K562 (cell line): Measurements from ENCODE around the gene MSI1. TPM values are rescaled to one million over a fixed set of nuclear protein-coding genes. Genes with fewer than 3 reads are reported as not detected.
A peak's percentile ranks its signal among the peaks of the same experiment; 100 is the strongest.

Source experiments
- ATAC-seq: fragments of 200-7000 bp; cut with Tn5 transposase; 3 replicates; pipeline ENCODE4 v1.9.1; 2020; ENCODE audit warnings: moderate library complexity
- BruUV-seq: library from RNA; stranded (reverse); fragments of 400-500 nt; replicated peaks from 2 replicates; lab custom pipeline; 2021; lab: Mats Ljungman, UMichigan
- CTCF ChIA-PET: fragments of 300-600 bp; formaldehyde crosslinking; extraction: SDS; loops from one replicate; lab custom pipeline; 2021; ENCODE audit warnings: low intra/inter-chr PET ratio; lab: Yijun Ruan, JAX
- POLR2A ChIA-PET: fragments of 300-600, 350-650 bp; sonication (Branson Sonifier 250); formaldehyde crosslinking; extraction: SDS; loops from one replicate; lab custom pipeline; 2021; ENCODE audit warnings: antibody characterized with exemption, inconsistent platforms; lab: Yijun Ruan, JAX
- DNase-seq, 4 experiments: peaks; one replicate each; pipeline versions ENCODE4 v3.0.0 to v3.0.0-alpha.2; 2011 to 2018; ENCODE audit warnings: low spot score in 3 of 4, mixed read lengths in 3 of 4; ENCODE audit errors: extremely low read depth in 1 of 4
- FAIRE-seq: peaks from 2 replicates; lab custom pipeline; 2011; peaks lifted over from hg19 to GRCh38; lab: Jason Lieb, UNC
- H2AFZ ChIP-seq: 2 replicates; pipeline ENCODE4 v1.6.0; 2011; ENCODE audit warnings: low read depth, low read length, control low read depth, inconsistent platforms
- H3K27ac ChIP-seq: fragments of 200-600 bp; 3 replicates; pipeline ENCODE4 v1.8.0; 2011; ENCODE audit warnings: low read depth, mild to moderate bottlenecking, control low read depth, inconsistent platforms, low read length, moderate library complexity, mixed read lengths; ENCODE audit errors: extremely low read depth
- H3K27me3 ChIP-seq, 2 experiments: fragments of 300-600 bp in 1 of 2; 2 replicates in 1 of 2; 3 replicates in 1 of 2; pipeline versions ENCODE4 v1.6.0 to v1.8.0; 2011; ENCODE audit warnings: inconsistent platforms in 2 of 2, low read length in 2 of 2, mild to moderate bottlenecking in 1 of 2, mixed read lengths in 1 of 2, moderate library complexity in 1 of 2; ENCODE audit not compliant: control insufficient read depth in 2 of 2, insufficient read depth in 2 of 2
- H3K36me3 ChIP-seq: fragments of 300-600 bp; 3 replicates; pipeline ENCODE4 v1.8.0; 2011; ENCODE audit warnings: mild to moderate bottlenecking, low read length, inconsistent platforms; ENCODE audit not compliant: control insufficient read depth, insufficient read depth
- H3K4me1 ChIP-seq, 2 experiments: fragments of 200-600 bp in 1 of 2; replicated peaks in 1 of 2; 2 replicates in 1 of 2; 3 replicates in 1 of 2; pipeline versions ENCODE4 v1.5.1 to v1.8.0; 2011; ENCODE audit warnings: inconsistent platforms in 2 of 2, low read length in 2 of 2, mild to moderate bottlenecking in 1 of 2, mixed read lengths in 1 of 2, moderate library complexity in 1 of 2; ENCODE audit not compliant: control insufficient read depth in 2 of 2, insufficient read depth in 2 of 2
- H3K4me2 ChIP-seq: 2 replicates; pipeline ENCODE4 v1.6.1; 2011; ENCODE audit warnings: low read length, control low read depth, inconsistent platforms, mixed read lengths; ENCODE audit not compliant: insufficient read depth
- H3K4me3 ChIP-seq: fragments of 200-600 bp; sonication (generic), shearing (Covaris generic); 2 replicates; pipeline ENCODE4 v1.5.1; 2016; ENCODE audit warnings: control low read depth, inconsistent platforms
- H3K79me2 ChIP-seq: fragments of 200-600 bp; 3 replicates; pipeline ENCODE4 v1.8.0; 2011; ENCODE audit warnings: low read length, inconsistent platforms; ENCODE audit not compliant: control insufficient read depth, insufficient read depth
- H3K9ac ChIP-seq, 2 experiments: 2 replicates each; pipeline versions ENCODE4 v1.6.0 to v1.6.1; 2011; ENCODE audit warnings: low read depth in 2 of 2, low read length in 2 of 2, control low read depth in 1 of 2, inconsistent platforms in 1 of 2, mild to moderate bottlenecking in 1 of 2, mixed read lengths in 1 of 2; ENCODE audit not compliant: insufficient read depth in 1 of 2
- H3K9me1 ChIP-seq: one replicate; pipeline ENCODE4 v1.6.0; 2011; ENCODE audit warnings: inconsistent platforms, mild to moderate bottlenecking, low read length, moderate library complexity; ENCODE audit not compliant: control insufficient read depth, insufficient read depth
- H3K9me3 ChIP-seq: replicated peaks from 2 replicates; pipeline ENCODE4 v1.5.1; 2011; ENCODE audit warnings: low read depth, low read length, inconsistent platforms; ENCODE audit not compliant: control insufficient read depth, insufficient read depth
- H4K20me1 ChIP-seq: replicated peaks from 2 replicates; pipeline ENCODE4 v1.6.1; 2011; ENCODE audit warnings: low read length, inconsistent platforms, mixed read lengths; ENCODE audit not compliant: control insufficient read depth, insufficient read depth
- CBFA2T2 ChIP-seq: fragments of 450-650 bp; conservative IDR thresholded peaks from 2 replicates; pipeline ENCODE4 v1.6.1; 2017; ENCODE audit warnings: mild to moderate bottlenecking
- CBFB ChIP-seq: sonication (generic); formaldehyde crosslinking; IDR thresholded peaks from 2 replicates; pipeline ENCODE4 v1.4.0; 2020; ENCODE audit warnings: mild to moderate bottlenecking, missing genetic modification reagents
- CUX1 ChIP-seq: fragments of 200-800 bp; sonication (Bioruptor generic); IDR thresholded peaks from 2 replicates; pipeline ENCODE4 v1.6.1; 2016; ENCODE audit warnings: missing genetic modification characterization, missing compliant biosample characterization
- GTF2F1 ChIP-seq: IDR thresholded peaks from 2 replicates; pipeline ENCODE4 v1.6.1; 2011; ENCODE audit warnings: low read depth, low read length, improper control_type of control experiment
- JUNB ChIP-seq: fragments of 450-650 bp; formaldehyde crosslinking; conservative IDR thresholded peaks from 2 replicates; pipeline ENCODE4 v1.4.0; 2020; ENCODE audit warnings: mild to moderate bottlenecking
- KDM1A ChIP-seq, 2 experiments: fragments of 450-650 bp; IDR thresholded peaks; 2 replicates each; pipeline ENCODE4 v1.6.1; 2016; ENCODE audit warnings: mild to moderate bottlenecking in 2 of 2
- MCM5 ChIP-seq: fragments of 450-650 bp; IDR thresholded peaks from 2 replicates; pipeline ENCODE4 v1.6.1; 2016; ENCODE audit warnings: low read depth
- PTBP1 ChIP-seq: fragments of 200-400 bp; formaldehyde crosslinking; IDR thresholded peaks from 2 replicates; pipeline ENCODE4 v1.6.1; 2017; ENCODE audit warnings: low read depth, low read length
- SRF ChIP-seq, 2 experiments: fragments of 250-450, 450-650 bp in 1 of 2; sonication (Bioruptor Pico) in 1 of 2; sonication (generic) in 1 of 2; formaldehyde crosslinking; IDR thresholded peaks; 2 replicates each; pipeline versions ENCODE4 v1.5.0 to v1.5.1; 2020 to 2022; ENCODE audit warnings: mild to moderate bottlenecking in 1 of 2, missing genetic modification reagents in 1 of 2
- TAF9B ChIP-seq: fragments of 450-650 bp; IDR thresholded peaks from 2 replicates; pipeline ENCODE4 v1.6.1; 2018; ENCODE audit warnings: mild to moderate bottlenecking; ENCODE audit not compliant: partially characterized antibody
- THRAP3 ChIP-seq: fragments of 450-650 bp; IDR thresholded peaks from 2 replicates; pipeline ENCODE4 v1.6.1; 2016; ENCODE audit warnings: mild to moderate bottlenecking, inconsistent platforms, borderline replicate concordance
- ZKSCAN1 ChIP-seq: fragments of 150-350 bp; IDR thresholded peaks from 2 replicates; pipeline ENCODE4 v1.6.1; 2016; ENCODE audit warnings: low read depth, low read length
- ZNF280A ChIP-seq: fragments of 450-650 bp; IDR thresholded peaks from 2 replicates; pipeline ENCODE4 v1.6.1; 2018; ENCODE audit warnings: mild to moderate bottlenecking, low read depth; ENCODE audit not compliant: partially characterized antibody
- ZNF511 ChIP-seq: sonication (generic); formaldehyde crosslinking; IDR thresholded peaks from 2 replicates; pipeline ENCODE4 v1.8.0; 2022; ENCODE audit warnings: mild to moderate bottlenecking, missing genetic modification reagents
- WGBS: fragments of 100-300 bp; shearing (Covaris generic); methylation state at CpG from one replicate; pipeline ENCODE4 v1.1.6; 2016; ENCODE audit warnings: low coverage, mixed read lengths; ENCODE audit not compliant: insufficient coverage; ENCODE audit errors: missing lambda C conversion rate; 5-methylcytosine and 5-hydroxymethylcytosine counted together
- in situ Hi-C: fragments of 300-500 bp; cut with MboI; formaldehyde crosslinking; loops from 4 replicates; pipeline ENCODE4 v1.15.0; 2018; ENCODE audit warnings: inconsistent platforms, mixed read lengths
- intact Hi-C: fragments of 100-400 bp; cut with micrococcal nuclease; formaldehyde crosslinking; loops from 2 replicates; pipeline ENCODE4 v1.14.2; 2022
- polyA plus RNA-seq, 8 experiments: library from polyadenylated mRNA; depleted of rRNA in 4 of 8; stranded (reverse) in 5 of 8; unstranded in 3 of 8; fragments of >200 nt; fragmentation: Nextera tagmentation in 2 of 8; fragmentation: Illumina TruSeq in 1 of 8; extraction: Ambion mirVana in 2 of 8; extraction: Trizol in 1 of 8; gene quantifications; 2 replicates each; pipeline versions ENCODE4 v1.2.1 to v1.2.3, GENCODE V29; 2011 to 2014; ENCODE audit warnings: inconsistent platforms in 1 of 8, missing spikeins in 1 of 8
- total RNA-seq, 7 experiments: library from RNA; depleted of rRNA in 6 of 7; stranded (reverse); fragments of >200 nt in 6 of 7; fragmentation: Illumina TruSeq in 2 of 7; extraction: Trizol in 2 of 7; gene quantifications; 2 replicates each; pipeline versions ENCODE4 v1.2.1 to v1.2.3, GENCODE V29; 2011 to 2021; ENCODE audit warnings: low replicate concordance in 1 of 7

Gene MSI1
- total and polyA plus RNA-seq, 9 of the 15 experiments (the other 6 are each of a cell fraction or from before 2014, with no cell fraction given) = 0.16 TPM; not detected in 8

- TF ChIP-seq CUX1 (no peak), KDM1A (IDR thresholded peaks at IDR 0.05) (0 out of 4 replicates have a peak, but pooled peaks have one; percentile 8 to 13)
Measured at GRCh38 chr12:120413901-120414695, 45.1 kb upstream of the MSI1 start (continued).

DNA sequence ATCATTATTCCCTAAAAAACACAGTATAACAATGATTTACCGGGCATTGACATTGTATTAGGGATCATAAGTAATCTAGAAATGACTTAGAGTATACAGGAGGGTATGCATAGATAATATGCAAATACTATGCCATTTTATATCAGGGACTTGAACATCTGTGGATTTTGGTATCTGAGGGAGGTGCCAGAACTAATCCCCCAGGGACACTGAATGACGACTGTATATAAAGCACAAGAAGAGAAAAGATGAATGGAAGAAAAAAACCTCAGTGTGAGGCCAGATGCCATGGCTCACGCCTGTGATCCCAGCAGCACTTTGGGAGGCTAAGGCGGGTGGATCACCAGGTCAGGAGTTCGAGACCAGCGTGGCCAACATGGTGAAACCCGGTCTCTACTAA is 43.5 kb upstream of the MSI1 start:
- H3K27ac ChIP-seq = no peak overlapping the region
- H3K27me3 ChIP-seq = peaks cover under 1 to 6% of the 10 kb centered on the region in 2 experiments; a peak in 4 of 5 replicates
- 15% methylated on average over 3 of the region's 7 CpGs for WGBS
- ATAC-seq (no peak), DNase-seq (no peak), FAIRE-seq (no peak)
- H3K9me3 ChIP-seq = no peaks in the 10 kb centered on the region
- no peaks in the 10 kb centered on the region for H4K20me1 ChIP-seq
- H3K36me3 ChIP-seq = no peaks in the 10 kb centered on the region
- H3K4me1 ChIP-seq = peaks cover 0 to 4% of the 10 kb centered on the region in 2 experiments; a peak in 2 of 5 replicates
- H3K4me3 ChIP-seq = no peak overlapping the region
- ChIA-PET POLR2A (interaction anchor here (0.6 to 1.0 kb wide), 2 partner anchors 121 to 213 kb away, joined by 3 to 4 read pairs; partner anchors contain the start of gene RNU4-2), CTCF (no interaction called here)
- no peak overlapping the region for H3K4me2 ChIP-seq
- no peaks in the 10 kb centered on the region for H3K79me2 ChIP-seq
- in situ Hi-C loops = no loop called here
- intact Hi-C loops = no loop called here
- H3K9me1 ChIP-seq = no peaks in the 10 kb centered on the region
- no peak overlapping the region for H3K9ac ChIP-seq
- no peak overlapping the region for H2AFZ ChIP-seq
- BruUV-seq = no TSS peak
- TF ChIP-seq JUNB (no peak), SRF (CRISPR knock-in tag; IDR thresholded peaks at IDR 0.05) (no peak), GTF2F1 (no peak), ZNF280A (no peak), ZNF511 (CRISPR knock-in tag) (no peak), THRAP3 (no peak), MCM5 (no peak), TAF9B (no peak), ZKSCAN1 (no peak), CBFB (CRISPR knock-in tag) (no peak), CBFA2T2 (no peak), PTBP1 (no peak)
